Urinary bladder (tissue), 4 donors: ENCODE measurements around the gene CTNNBIP1. TPM values are rescaled to one million over a fixed set of nuclear protein-coding genes. Genes with fewer than 3 reads are reported as not detected.
A peak's percentile ranks its signal among the peaks of the same experiment; 100 is the strongest.

Experiments used
- DNase-seq: peaks from one replicate; pipeline ENCODE4 v3.0.0-alpha.2; 2015; ENCODE audit errors: extremely low spot score
- H3K27ac ChIP-seq: one replicate; pipeline ENCODE4 v1.5.1; 2013; ENCODE audit warnings: low read depth, mild to moderate bottlenecking, moderate library complexity
- H3K36me3 ChIP-seq: one replicate; pipeline ENCODE4 v1.6.1; 2013; ENCODE audit warnings: mild to moderate bottlenecking, moderate library complexity; ENCODE audit not compliant: insufficient read depth
- H3K4me1 ChIP-seq: one replicate; pipeline ENCODE4 v1.6.1; 2013; ENCODE audit warnings: mild to moderate bottlenecking, moderate library complexity; ENCODE audit not compliant: insufficient read depth
- H3K4me3 ChIP-seq: one replicate; pipeline ENCODE4 v1.5.1; 2013; ENCODE audit warnings: low read depth, low read length
- WGBS: extraction: QIAGEN DNeasy Blood & Tissue Kit; methylation state at CpG from one replicate; pipeline ENCODE4 v1.1.7; 2013; 5-methylcytosine and 5-hydroxymethylcytosine counted together
- polyA plus RNA-seq: library from polyadenylated mRNA; stranded (reverse); fragments of 200-250 nt; gene quantifications from one replicate; pipeline ENCODE4 v1.2.3, GENCODE V29; 2013
- total RNA-seq: library from RNA; depleted of rRNA; stranded (reverse); fragments of >200 nt; gene quantifications from one replicate; pipeline ENCODE4 v1.2.3, GENCODE V29; 2014
- donor health status: healthy with polysubstance abuse.
- donor health status: healthy.

CTNNBIP1 gene
- total and polyA plus RNA-seq, 2 donors: 18.2 to 18.5 TPM

DNA sequence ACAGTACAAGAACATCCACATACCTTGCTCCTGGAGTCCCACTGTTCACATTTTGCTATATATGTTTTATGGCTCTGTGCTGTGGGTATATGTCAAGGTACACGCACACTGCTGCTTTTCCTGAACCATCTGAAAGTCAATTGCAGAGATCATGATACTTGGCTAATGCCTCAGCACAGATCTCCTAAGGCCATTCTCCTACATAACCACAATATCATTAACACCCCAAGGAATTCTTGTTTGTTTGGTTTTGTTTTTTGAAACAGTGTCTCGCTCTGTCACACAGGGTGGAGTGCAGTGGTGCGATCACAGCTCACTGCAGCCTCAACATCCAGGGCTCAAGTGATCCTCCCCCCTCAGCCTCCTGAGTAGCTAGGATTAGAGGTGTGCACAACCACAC, 16.0 kb downstream of the CTNNBIP1 start:
- no peaks in the 10 kb centered on the region for H3K36me3 ChIP-seq
- 93% methylated on average over 3 of the region's 3 CpGs for WGBS
- H3K27ac ChIP-seq: no peak overlapping the region
- H3K4me3 ChIP-seq: no peak overlapping the region
- DNase-seq: no peak
- peaks cover 4% of the 10 kb centered on the region for H3K4me1 ChIP-seq

DNA sequence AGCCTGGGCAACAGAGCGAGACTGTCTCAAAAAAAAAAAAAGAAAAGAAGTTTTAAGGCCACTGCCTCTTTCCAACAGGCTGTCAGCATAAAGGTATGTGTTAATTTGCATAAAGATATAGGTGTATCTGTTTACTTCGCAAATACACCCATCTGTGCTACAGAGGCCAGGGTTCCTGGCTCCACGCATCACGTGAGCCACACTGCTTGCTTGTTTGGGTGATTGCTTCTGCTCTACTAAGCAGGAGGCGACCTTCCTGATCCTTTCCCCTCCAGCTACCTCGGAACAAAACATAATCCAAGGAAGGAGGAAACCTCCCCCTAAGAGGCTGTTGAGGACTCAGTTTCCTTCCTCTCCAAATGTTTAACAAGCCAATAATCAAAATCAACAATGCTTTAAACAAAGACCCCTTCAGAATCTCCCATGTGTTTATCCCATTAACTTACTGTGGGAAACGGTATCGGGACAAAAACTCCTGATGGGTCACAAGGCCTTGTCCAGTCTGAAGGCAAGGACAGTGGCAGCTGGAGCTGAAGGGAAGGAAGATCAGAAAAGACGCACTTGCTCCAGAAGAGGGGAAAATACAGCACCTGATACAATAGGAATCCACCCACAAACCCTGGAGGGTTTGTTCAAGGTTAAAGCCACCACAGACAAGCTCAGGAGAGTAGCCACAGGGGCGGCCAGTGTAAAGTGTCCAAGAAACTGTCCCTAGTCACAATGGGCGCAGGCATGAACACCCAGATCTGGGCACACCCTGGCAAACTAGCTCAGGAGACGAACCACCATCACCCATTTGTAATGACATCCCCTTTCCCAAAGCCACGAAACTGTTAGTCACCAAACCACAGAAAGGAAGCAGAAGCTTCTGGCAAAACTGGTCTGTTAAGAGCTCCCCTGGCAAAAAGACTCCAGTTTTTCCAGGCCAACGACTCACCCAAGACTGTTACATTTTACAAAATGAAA, 17.2 kb downstream of the CTNNBIP1 start:
- peaks cover 4% of the 10 kb centered on the region for H3K4me1 ChIP-seq
- peak overlapping the region; percentile 70 for H3K27ac ChIP-seq
- H3K4me3 ChIP-seq: no peak overlapping the region
- no peaks in the 10 kb centered on the region for H3K36me3 ChIP-seq
- DNase-seq: no peak
- 73% methylated on average over 14 of the region's 14 CpGs for WGBS

DNA sequence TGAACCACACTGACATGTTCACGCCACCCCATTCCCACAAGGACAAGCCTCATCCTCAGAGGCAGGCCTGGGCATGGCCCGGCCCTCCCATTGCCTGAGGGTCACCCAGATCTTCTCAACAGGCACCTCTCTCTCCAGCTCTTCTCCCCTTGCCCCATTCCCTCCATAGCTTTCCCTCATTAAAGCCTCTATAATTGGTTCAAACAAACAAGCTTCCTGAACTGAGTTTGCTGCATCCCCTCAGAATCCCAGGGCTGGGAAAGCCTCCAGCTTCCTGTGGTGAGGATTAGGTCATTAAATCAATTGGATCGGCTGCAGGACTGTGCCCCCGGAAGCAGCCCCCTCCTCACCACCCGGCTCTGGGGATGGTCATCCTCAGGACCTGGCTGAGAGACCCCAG, 18.9 kb downstream of the CTNNBIP1 start:
- Histone ChIP-seq H3K27ac (peak overlapping the region; percentile 15), H3K36me3 (no peaks in the 10 kb centered on the region), H3K4me1 (peaks cover 4% of the 10 kb centered on the region), H3K4me3 (no peak overlapping the region)
- WGBS: 52% methylated on average over 5 of the region's 5 CpGs
- no peak for DNase-seq

DNA sequence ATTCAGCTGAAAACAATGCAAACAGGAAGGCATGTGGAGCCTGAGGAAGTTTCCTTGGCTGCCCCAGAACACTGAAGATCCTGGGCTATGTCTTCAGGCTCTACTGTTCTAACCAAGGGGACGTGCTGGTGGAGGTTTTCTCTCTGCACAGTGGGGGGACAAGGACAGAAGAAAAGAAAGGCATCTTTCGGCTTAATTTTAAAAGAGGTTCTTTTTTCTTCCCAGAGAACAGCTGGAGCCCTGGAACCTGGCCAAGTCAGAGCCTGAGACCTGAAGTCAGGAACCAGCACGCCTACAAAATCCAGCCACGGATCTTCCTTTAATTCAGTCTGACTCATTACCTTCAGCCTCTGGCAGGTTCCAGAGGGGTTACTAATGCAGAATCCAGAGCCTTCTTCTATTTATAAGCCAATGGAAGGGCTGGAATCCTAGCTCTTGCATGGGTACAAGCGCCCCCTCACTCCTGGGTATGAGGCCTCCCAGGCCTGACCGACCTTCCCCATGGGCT, 19.8 kb downstream of the CTNNBIP1 start:
- WGBS: 31% methylated on average over 6 of the region's 6 CpGs
- DNase-seq: no peak
- H3K4me3 ChIP-seq: no peak overlapping the region
- peaks cover 4% of the 10 kb centered on the region for H3K4me1 ChIP-seq
- no peak overlapping the region for H3K27ac ChIP-seq
- H3K36me3 ChIP-seq: no peaks in the 10 kb centered on the region

DNA sequence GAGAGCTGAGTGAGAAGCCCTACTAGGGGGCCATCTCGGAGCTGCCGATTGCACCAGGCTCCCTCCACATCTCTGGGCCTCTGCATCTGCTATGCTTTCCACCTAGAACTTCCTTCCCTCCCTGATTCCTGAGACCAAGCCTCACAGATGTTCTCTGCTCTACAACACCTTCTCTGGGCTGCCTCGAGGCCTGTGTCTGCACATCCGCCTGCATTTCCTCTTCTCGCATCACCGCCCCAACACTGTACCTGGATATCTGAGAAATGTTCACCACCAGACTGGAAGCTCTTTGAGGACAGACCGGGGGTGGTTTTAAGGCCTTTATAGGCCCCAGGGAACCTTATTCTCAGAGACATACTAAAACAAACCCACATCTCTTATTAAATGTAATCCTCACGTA, 20.7 kb downstream of the CTNNBIP1 start:
- 88% methylated on average over 8 of the region's 8 CpGs for WGBS
- no peaks in the 10 kb centered on the region for H3K36me3 ChIP-seq
- peaks cover 4% of the 10 kb centered on the region for H3K4me1 ChIP-seq
- no peak for DNase-seq
- no peak overlapping the region for H3K27ac ChIP-seq
- H3K4me3 ChIP-seq: no peak overlapping the region

DNA sequence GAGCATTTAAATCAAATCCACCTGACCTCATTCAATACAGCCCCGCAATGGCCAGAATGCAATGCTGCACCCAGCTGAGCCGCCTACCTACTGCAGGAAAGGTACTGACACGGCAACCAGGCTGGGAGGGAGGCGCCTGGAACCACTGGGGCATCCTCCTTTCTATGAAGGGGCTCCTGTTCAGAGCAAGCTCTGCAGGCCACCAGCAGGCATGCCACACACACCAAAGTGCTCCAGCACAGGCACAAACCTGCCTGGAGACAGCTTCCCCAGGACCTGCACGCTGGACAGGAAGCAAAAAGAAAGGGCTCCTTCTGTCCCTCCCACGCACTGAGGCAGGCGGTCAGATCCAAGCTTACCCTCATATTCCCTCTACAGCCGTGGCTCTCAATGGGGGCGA, 21.2 kb downstream of the CTNNBIP1 start:
- peaks cover 4% of the 10 kb centered on the region for H3K4me1 ChIP-seq
- no peak for DNase-seq
- H3K27ac ChIP-seq: no peak overlapping the region
- H3K4me3 ChIP-seq: no peak overlapping the region
- H3K36me3 ChIP-seq: no peaks in the 10 kb centered on the region
- WGBS: 90% methylated on average over 9 of the region's 9 CpGs

DNA sequence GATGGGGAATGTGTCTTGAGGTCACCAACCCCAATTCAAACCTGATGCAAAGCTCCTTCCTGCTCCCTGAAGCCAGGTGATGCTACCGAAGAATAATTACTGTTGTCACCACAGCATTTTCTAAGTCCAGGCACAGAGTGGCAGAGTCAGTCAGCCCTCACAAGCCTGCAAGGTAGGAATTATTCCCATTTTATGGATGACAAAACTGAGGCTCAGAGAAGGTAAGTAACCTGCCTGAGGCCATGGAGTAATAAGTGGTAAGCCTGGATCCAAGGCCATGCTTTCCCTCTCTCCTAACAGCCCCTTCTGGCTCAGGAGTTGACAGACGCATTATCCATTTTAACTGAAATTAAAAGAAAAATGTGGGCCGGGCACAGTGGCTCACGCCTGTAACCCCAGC, 23.0 kb downstream of the CTNNBIP1 start:
- no peaks in the 10 kb centered on the region for H3K36me3 ChIP-seq
- no peak for DNase-seq
- WGBS: 96% methylated on average over 4 of the region's 4 CpGs
- no peak overlapping the region for H3K4me3 ChIP-seq
- H3K27ac ChIP-seq: no peak overlapping the region
- H3K4me1 ChIP-seq: peaks cover 4% of the 10 kb centered on the region

DNA sequence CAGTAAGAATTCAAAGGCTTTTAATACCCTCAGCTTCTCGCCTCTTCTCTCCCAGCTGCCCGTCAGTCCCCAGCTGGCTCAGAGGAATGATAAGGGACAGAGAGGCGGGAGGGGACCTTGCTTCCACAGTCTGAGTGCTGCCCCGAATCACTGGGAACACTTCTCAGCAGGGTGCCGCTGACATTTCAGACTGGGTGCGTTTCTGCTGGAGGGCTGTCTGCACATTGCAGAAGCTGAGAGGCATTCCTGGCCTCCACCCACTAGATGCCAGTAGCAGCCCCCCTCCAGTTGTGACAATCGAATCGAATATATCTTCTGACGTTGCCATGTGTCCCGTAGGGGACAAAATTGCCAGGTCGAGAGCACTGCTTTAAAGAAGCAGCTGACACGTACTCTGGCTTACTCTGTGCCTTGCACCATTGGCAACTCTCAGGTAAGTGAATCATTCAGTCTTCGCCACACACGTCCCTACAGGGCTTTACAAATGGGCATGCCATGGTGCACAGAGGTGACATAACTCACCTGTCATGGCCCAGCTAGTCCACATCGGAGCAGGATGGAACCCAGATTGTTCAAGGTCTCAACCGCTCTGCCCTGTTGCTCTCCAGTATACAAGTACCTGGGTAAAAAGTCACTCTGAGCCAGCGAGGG, 23.9 kb downstream of the CTNNBIP1 start:
- H3K4me3 ChIP-seq: no peak overlapping the region
- no peaks in the 10 kb centered on the region for H3K36me3 ChIP-seq
- 82% methylated on average over 17 of the region's 17 CpGs for WGBS
- H3K27ac ChIP-seq: no peak overlapping the region
- no peak for DNase-seq
- H3K4me1 ChIP-seq: peaks cover 4% of the 10 kb centered on the region

DNA sequence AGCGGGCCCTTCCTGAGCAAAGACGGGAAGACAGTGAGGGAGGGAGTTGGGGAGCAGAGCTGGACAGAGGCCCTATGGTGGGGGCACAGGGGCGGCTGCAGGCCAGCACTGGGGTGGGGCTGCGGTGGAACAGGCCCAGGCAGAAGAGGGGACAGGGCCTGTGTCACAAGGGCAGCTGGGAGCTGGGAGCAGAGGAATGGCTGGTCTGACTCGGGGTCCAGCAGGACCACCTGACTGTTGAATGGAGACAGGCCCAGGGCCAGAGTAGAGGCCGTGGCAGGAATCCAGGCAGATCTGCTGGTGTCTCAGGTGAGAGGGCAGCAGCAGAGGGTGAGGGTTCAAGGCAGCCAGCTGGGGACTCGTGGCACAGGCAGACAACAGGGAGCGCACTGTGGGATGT, 25.3 kb downstream of the CTNNBIP1 start:
- WGBS: 82% methylated on average over 8 of the region's 8 CpGs
- DNase-seq: no peak
- Histone ChIP-seq H3K36me3 (no peaks in the 10 kb centered on the region), H3K4me3 (no peak overlapping the region), H3K4me1 (no peaks in the 10 kb centered on the region), H3K27ac (no peak overlapping the region)

DNA sequence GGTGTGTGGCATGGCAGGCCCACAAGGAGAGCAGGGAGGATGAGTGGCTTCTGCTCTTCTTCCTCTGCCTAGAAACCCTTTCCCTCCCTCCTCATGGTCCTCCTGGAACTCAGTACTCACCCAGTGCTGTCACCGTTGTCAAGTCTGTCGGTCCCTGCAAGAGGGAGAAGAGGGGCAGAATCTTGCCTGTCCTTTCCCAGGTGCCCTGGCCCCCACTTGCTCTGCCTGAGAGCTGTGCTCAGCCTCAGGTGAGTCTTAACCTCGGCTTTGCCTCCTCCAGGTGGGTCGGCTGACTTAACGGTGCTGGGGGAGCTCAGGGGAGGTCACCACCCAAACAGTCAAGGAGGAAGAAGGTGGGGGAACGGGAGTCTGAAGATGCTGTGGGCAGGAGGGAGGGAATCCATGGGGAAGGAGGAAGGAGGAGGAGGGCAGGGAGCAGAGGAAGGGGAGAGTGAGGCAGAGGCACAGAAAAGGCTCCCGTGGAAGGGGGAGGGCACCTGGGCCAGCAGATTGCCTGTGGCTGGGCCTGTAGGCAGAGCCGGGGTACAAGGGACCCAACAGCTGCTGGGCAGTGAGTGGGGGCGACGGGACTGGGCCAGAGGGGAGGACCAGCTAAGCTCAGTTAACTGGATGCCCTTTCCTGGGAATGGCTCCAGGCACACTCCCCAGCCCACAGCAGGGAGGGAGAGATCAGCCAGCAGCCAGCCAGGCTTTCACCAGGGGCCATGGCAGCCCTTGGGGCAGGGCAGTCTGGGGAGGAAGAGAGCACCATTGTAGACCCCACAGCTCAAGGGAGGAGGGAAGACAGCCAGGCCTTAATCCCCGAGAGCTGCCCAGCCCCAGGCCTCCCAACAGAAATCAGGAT, 26.3 kb downstream of the CTNNBIP1 start:
- no peak overlapping the region for H3K27ac ChIP-seq
- 86% methylated on average over 11 of the region's 11 CpGs for whole genome bisulfite sequencing
- no peaks in the 10 kb centered on the region for H3K4me1 ChIP-seq
- no peak for DNase-seq
- H3K36me3 ChIP-seq: no peaks in the 10 kb centered on the region
- H3K4me3 ChIP-seq: no peak overlapping the region

DNA sequence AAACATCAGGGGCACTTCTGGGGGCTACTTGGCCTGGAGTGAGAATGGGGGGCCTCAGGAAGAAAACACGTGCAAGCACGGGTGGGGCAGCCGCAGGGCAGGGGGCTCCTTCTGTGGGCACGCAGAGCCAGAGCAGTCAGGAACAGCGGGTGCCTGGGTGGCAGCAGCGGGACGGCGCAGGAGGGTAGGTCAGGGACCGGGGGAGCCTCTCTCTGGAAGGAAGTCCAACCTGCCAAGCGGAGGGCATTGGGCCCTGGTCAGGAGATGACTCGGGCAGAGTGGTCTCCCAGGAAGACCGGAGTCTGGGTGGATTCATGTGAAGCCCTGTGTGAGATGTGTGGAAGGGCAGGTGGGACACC, 27.1 kb downstream of the CTNNBIP1 start:
- WGBS: 93% methylated on average over 12 of the region's 12 CpGs
- Histone ChIP-seq H3K36me3 (no peaks in the 10 kb centered on the region), H3K27ac (no peak overlapping the region), H3K4me1 (no peaks in the 10 kb centered on the region), H3K4me3 (no peak overlapping the region)
- DNase-seq: no peak

DNA sequence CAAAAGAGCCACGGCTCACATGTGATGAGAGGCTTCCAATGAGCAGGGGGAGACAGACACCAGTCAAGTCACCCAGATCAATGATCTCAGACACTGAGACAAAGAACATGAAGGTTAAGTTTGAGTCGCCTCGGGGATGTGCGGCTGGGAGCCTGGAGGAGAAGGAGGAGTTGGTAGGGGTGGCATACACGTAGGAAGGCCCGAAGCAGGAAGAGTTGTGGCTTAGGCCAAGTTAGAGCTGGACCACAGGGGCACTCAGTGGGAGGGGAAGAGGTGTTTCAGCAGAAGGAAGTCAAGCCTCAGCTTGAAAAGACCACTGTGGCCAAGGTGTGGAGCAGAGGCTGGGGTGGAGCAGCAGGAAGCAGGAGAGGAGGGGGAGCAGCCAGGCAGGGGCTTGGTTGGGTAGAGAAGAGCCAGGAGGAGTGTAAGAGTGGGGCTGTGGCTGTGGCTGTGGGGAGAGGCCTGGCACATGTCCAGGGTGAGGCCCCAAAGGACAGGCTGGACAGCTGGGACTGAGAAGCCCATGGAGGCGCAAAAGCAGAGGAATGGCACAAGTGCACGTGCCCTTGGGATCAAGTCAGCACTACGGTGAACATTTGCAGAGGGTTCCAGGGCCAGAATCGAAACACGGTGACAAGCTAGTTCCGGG, 27.6 kb downstream of the CTNNBIP1 start:
- H3K36me3 ChIP-seq: no peaks in the 10 kb centered on the region
- no peak for DNase-seq
- H3K27ac ChIP-seq: no peak overlapping the region
- 82% methylated on average over 12 of the region's 12 CpGs for WGBS
- H3K4me3 ChIP-seq: no peak overlapping the region
- H3K4me1 ChIP-seq: no peaks in the 10 kb centered on the region

DNA sequence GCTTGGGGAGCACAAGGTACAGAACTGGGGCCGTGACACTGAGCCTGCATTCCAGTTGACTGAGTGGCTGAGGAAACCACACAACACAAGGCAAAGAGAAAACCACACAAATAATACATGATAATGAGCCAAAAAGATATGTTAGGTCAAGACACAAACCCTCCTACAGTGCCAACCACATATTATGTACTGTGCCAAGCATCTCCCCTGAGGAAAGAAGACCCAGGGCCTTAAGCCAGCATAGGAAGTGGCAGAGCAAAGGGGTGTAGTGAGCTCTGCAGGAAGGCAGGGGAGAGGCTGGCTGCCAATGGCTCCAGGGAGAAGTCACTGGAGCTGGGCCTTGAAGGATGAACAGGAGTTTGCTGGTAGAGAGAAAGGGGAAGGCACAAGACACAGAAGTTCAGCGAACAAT, 28.2 kb downstream of the CTNNBIP1 start:
- no peaks in the 10 kb centered on the region for H3K4me1 ChIP-seq
- H3K27ac ChIP-seq: no peak overlapping the region
- H3K36me3 ChIP-seq: no peaks in the 10 kb centered on the region
- WGBS: 94% methylated on average over 2 of the region's 2 CpGs
- no peak overlapping the region for H3K4me3 ChIP-seq
- DNase-seq: no peak
